Activated naive CD8-positive, alpha-beta T cell treated with anti-CD3 and anti-CD28 coated beads, Interleukin-2, amount 50 U/mL, for 24 hours (primary cell): Measurements from ENCODE around the gene MAPRE3.
A peak's percentile ranks its signal among the peaks of the same experiment; 100 is the strongest.
"Not testable (repeated sequence)": the region's sequence is repeated elsewhere in the genome, so short reads cannot be mapped to it uniquely, and the experiment has no call there.

ENCODE experiments used
- ATAC-seq: fragments of 150-1000 bp; cut with Tn5 transposase; one replicate; pipeline ENCODE4 v1.10.0; 2021
- DNase-seq: peaks from one replicate; pipeline ENCODE4 v3.0.0; 2021
- H3K27ac Mint-ChIP-seq: one replicate; pipeline ENCODE4 v1.8.0; 2021; ENCODE audit warnings: mild to moderate bottlenecking, mixed read lengths
- H3K27me3 Mint-ChIP-seq: one replicate; pipeline ENCODE4 v1.8.0; 2021; ENCODE audit warnings: mixed read lengths
- H3K36me3 Mint-ChIP-seq: one replicate; pipeline ENCODE4 v1.8.0; 2021; ENCODE audit warnings: low read depth, mixed read lengths
- H3K4me1 Mint-ChIP-seq: one replicate; pipeline ENCODE4 v1.8.0; 2021; ENCODE audit warnings: mixed read lengths
- H3K4me3 Mint-ChIP-seq: one replicate; pipeline ENCODE4 v1.8.0; 2021; ENCODE audit warnings: mild to moderate bottlenecking, moderate library complexity, mixed read lengths
- H3K9me3 Mint-ChIP-seq: one replicate; pipeline ENCODE4 v1.8.0; 2021; ENCODE audit warnings: mixed read lengths

MAPRE3 gene

DNA sequence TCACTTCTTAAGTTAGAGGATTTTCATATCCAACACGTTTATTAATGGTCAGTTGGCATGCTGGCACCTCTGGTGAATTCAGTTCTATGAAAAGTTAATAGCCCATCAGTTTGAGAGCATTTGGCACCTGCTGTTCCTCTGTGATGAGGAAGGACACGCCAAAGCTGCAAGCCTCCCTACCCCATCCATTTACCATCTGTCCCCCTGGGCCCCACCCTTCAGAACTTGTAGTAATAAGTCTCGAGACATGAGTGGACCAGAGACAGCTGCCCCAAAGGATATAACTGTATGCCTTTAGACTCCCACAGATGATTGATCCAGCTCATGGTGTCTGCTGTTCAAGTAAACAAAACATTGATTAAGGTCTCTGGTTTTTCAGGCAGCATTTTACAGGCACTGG, 94.7 kb downstream of the MAPRE3 start:
- Mint-ChIP-seq H3K36me3 (peaks cover 45% of the 10 kb centered on the region), H3K27me3 (no peaks in the 10 kb centered on the region), H3K9me3 (no peaks in the 10 kb centered on the region), H3K4me1 (peaks cover 17% of the 10 kb centered on the region), H3K27ac (no peak overlapping the region), H3K4me3 (no peak overlapping the region)
- no peak for ATAC-seq
- DNase-seq, result no peak

DNA sequence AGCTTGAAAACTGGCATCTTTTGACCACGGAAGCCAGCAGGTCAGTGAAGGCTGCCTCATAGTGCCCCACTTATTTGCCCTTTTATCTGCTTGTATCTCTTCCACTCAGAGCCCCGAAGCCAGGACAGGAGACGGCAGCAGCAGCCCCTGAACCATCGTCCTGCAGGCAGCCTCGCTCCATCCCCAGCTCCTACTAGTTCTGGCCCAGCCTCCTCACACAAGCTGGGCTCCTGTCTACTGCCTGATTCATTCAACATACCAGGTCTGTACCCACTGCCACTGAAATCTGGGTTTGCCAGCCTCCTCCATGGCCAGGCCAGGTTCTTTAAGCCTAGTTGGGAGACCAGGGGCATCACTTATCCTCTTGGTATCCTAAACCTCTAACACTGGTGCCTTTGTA, 96.9 kb downstream of the MAPRE3 start:
- Mint-ChIP-seq H3K36me3 (peaks cover 42% of the 10 kb centered on the region), H3K27ac (no peak overlapping the region), H3K4me3 (no peak overlapping the region), H3K27me3 (no peaks in the 10 kb centered on the region), H3K4me1 (peaks cover 32% of the 10 kb centered on the region), H3K9me3 (no peaks in the 10 kb centered on the region)
- no peak for ATAC-seq
- no peak for DNase-seq

DNA sequence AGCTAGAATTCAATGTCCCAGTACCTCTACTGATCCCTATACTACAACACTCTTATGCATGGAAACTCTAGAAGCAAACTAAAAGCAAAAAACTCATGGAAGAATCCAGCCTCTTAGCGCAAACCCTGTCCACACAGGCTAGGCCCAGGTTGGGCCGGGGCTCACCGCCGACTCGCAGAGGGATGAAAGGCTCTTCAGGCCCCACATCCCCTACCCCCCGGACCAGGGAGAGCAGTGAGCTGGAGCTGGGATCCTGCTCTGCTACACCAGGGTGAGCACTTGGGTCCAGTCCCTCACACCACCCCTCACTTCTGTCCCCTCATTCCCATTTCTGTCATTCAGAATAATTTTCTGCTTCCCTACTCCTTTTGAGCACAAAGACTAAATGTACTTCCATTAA, 99.0 kb downstream of the MAPRE3 start:
- ATAC-seq, result no peak
- Mint-ChIP-seq H3K27me3 (no peaks in the 10 kb centered on the region), H3K4me3 (peak overlapping the region; percentile 97), H3K4me1 (peaks cover 48% of the 10 kb centered on the region), H3K9me3 (no peaks in the 10 kb centered on the region), H3K36me3 (peaks cover 37% of the 10 kb centered on the region), H3K27ac (peak overlapping the region; percentile 92)
- no peak for DNase-seq

DNA sequence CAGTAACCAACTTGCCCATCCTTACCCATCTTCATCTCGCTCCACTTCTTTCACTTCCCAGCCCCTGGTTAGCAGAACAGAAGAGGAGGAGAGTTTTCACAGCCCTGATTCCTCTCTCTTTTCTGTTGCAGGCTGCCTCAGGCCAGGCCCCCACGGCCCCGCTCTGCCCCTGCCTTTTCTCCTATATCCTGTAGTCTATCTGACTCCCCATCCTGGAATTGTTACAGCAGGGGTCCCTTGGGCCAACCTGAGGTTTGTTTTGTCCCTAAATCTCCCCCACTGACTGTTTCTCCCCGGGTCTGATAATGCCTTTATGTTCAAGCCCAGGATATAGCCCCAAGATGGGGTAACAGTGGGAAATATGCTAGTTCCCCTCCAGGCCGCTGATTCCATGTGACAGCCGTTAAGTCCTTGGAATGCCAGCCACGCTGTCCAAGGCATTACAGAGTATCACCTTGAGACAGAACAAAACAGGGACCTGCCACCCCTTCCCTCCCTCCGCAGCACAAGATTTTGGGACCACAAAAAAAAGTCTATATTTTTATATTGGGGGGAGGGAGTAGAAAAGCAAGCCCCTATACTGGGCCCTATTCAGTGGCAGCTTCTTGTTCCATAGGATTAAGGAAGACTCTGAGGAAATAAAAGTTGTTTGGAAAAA, 99.7 kb downstream of the MAPRE3 start:
- Mint-ChIP-seq H3K4me1 (peaks cover 55% of the 10 kb centered on the region), H3K9me3 (no peaks in the 10 kb centered on the region), H3K27ac (peak overlapping the region; percentile 92), H3K4me3 (peak overlapping the region; percentile 97), H3K27me3 (no peaks in the 10 kb centered on the region), H3K36me3 (peaks cover 34% of the 10 kb centered on the region)
- ATAC-seq (no peak), DNase-seq (no peak)

DNA sequence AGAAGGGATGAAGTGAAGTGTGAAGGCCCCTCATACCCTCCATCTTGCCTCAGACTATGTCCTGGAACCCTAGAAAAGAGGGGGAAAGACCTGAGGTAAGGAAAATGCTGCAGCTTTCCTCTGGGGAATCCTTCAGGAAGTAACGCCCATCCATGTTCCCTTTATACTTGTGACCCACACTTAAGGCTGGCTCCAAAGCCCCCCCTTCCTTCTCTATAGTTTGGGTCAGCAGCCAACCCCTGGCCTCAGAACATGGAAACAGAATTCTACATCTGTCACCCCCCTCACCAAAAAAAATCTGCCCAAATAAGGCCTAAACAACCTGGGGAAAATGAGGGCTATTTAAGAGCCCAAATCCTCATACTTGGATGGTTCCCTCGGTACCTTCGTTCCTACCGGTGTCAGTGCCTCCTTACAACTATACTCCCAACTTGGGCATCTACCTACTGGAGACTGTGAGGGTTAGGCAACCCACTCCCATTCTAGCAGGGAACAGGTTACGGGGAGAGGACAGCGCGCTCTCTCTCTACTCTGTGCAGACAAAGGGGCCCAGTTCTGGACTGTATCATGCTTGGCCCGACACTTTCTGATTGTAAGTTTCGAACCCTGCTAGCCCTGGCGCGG, 100.3 kb downstream of the MAPRE3 start:
- ATAC-seq, result no peak
- no peak for DNase-seq
- H3K4me1 Mint-ChIP-seq, result peaks cover 61% of the 10 kb centered on the region
- H3K36me3 Mint-ChIP-seq, result peaks cover 30% of the 10 kb centered on the region
- peak overlapping the region; percentile 97 for H3K4me3 Mint-ChIP-seq
- no peaks in the 10 kb centered on the region for H3K27me3 Mint-ChIP-seq
- no peaks in the 10 kb centered on the region for H3K9me3 Mint-ChIP-seq
- H3K27ac Mint-ChIP-seq, result peak overlapping the region; percentile 92

DNA sequence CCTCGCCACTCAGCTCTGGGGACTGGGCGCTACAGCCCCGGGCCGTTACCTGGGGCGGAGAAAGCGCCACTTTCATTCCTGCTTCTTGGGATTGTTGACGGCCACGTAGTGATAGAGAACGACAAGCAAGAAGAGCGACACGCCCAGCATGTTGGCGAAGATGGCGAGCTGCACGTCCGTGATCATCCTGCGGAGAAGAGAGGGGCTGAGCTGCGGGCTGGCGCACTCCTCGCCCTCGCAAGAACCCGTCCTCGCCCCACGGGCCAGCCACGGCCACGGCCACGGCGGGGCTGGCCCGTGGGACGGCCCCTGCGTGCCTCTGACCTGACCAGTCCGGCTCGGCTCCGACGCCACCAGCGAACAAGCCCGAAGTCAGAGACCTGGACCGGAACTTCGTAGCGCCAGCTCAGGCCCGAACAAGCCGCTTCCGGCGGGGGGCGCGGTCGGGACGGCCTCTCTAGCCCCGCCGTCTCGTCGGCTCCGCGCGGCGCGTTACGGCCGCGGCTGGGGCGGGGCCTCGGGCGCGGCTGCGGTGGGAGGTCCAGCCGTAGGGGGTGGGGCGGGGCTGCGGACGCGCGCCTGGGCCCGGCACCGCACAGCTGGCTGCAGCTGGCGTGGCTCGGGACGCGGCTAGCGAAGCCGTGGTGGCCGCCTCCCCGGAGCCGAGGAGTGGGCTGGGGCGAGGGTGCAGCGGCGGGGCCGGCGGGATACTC, 101.0 kb downstream of the MAPRE3 start, which contains the start of gene OST4:
Gene OST4 (minus strand): TSS at position 378 of the 713 bp plus-strand sequence.
- H3K27me3 Mint-ChIP-seq, result no peaks in the 10 kb centered on the region
- peaks cover 67% of the 10 kb centered on the region for H3K4me1 Mint-ChIP-seq
- peak within 1 kb of the TSS; percentile 97 for H3K4me3 Mint-ChIP-seq
- DNase-seq (peak; percentile 92), ATAC-seq (peak; percentile 93)
- H3K27ac Mint-ChIP-seq, result peak within 1 kb of the TSS; percentile 92
- H3K36me3 Mint-ChIP-seq, result peaks cover 26% of the 10 kb centered on the region
- no peaks in the 10 kb centered on the region for H3K9me3 Mint-ChIP-seq

DNA sequence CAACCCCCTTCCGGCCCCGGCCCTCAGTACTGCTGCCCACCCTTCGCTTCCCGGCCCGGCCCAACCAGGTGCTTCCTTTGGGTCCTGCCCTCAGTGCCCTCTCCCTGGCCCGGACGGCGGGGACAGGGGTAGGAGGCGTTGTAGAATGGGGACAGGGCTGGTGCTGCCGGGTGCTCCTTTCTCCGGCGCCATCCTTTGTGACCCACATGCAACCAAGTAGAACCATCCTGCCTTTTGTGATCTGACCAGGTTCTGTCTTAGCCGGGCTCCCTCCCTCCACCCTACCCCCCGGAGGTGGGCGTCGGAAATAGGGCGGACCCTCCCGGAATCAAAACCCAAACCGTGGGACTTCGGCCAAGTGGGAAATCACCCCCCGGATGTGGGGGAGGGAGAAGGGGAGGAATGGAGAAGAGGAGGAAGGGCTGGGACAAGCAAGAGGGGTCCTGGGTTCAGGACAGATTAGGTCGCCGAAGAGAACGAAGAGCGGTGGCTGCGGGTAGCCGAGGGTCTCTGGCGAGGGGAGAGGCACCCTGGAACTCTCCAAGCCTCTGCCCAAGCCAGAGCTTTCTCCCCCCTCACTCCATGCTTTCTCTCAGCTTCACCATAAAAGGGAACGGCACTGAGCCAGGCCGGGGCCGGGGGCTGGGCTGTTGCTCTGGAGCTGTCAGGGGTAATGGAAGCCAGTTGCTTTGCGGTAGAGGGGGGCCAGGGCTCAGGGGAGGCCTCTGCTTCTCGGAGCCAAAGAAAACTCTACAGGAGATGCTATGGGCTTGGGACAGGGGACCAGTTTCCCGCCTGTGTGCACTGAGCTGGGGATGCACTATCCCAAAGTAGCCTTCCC, 101.8 kb downstream of the MAPRE3 start:
- no peaks in the 10 kb centered on the region for H3K9me3 Mint-ChIP-seq
- no peaks in the 10 kb centered on the region for H3K27me3 Mint-ChIP-seq
- peaks cover 67% of the 10 kb centered on the region for H3K4me1 Mint-ChIP-seq
- H3K4me3 Mint-ChIP-seq, result peak overlapping the region; percentile 82
- H3K27ac Mint-ChIP-seq, result peak overlapping the region; percentile 85
- ATAC-seq (peak; percentile 27), DNase-seq (peak; percentile 63)
- H3K36me3 Mint-ChIP-seq, result peaks cover 25% of the 10 kb centered on the region

DNA sequence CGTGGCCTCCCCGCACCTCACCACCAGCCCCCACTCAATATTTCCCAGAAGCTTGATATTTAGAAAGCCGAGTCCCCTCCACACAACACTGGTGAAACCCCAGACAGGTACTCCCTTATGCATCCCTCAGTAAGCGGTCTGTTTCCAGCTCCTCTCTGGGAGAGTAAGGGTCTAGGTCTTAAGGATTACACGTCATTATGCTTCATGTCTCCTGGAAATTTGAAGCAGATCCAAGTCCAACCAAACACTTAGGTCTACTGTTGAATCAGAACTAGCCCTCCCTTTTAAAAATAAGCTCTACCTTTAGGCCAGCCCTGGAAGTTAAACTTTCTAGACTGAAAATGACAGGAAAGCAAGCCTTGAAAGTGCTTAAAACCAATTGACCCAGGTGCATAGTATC, 102.5 kb downstream of the MAPRE3 start:
- peak overlapping the region; percentile 82 for H3K4me3 Mint-ChIP-seq
- no peaks in the 10 kb centered on the region for H3K27me3 Mint-ChIP-seq
- no peaks in the 10 kb centered on the region for H3K9me3 Mint-ChIP-seq
- peaks cover 20% of the 10 kb centered on the region for H3K36me3 Mint-ChIP-seq
- ATAC-seq (no peak), DNase-seq (no peak)
- H3K4me1 Mint-ChIP-seq, result peaks cover 69% of the 10 kb centered on the region
- H3K27ac Mint-ChIP-seq, result peak overlapping the region; percentile 85

DNA sequence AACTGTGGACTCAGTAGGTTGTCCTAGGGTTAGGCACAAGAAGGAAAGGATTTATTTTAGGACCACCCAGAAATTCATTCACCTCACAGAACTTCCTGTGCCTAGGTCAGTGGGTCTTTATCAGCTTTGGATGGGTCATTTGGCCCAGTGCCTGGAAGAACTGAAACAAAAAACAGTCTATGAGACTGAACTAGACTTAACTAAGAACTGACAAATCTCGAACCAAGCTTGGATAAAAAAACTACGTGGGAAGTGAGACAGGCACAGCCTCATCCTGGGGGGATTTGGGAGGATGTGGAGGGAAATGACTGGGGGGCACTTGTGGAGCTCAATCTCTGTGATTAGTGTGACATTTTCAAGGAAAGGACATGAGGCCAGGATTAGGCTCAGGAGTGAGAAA, 103.3 kb downstream of the MAPRE3 start:
- H3K36me3 Mint-ChIP-seq, result peaks cover 13% of the 10 kb centered on the region
- DNase-seq (no peak), ATAC-seq (no peak)
- peak overlapping the region; percentile 41 for H3K27ac Mint-ChIP-seq
- H3K27me3 Mint-ChIP-seq, result no peaks in the 10 kb centered on the region
- H3K4me3 Mint-ChIP-seq, result no peak overlapping the region
- H3K4me1 Mint-ChIP-seq, result peaks cover 68% of the 10 kb centered on the region
- no peaks in the 10 kb centered on the region for H3K9me3 Mint-ChIP-seq

DNA sequence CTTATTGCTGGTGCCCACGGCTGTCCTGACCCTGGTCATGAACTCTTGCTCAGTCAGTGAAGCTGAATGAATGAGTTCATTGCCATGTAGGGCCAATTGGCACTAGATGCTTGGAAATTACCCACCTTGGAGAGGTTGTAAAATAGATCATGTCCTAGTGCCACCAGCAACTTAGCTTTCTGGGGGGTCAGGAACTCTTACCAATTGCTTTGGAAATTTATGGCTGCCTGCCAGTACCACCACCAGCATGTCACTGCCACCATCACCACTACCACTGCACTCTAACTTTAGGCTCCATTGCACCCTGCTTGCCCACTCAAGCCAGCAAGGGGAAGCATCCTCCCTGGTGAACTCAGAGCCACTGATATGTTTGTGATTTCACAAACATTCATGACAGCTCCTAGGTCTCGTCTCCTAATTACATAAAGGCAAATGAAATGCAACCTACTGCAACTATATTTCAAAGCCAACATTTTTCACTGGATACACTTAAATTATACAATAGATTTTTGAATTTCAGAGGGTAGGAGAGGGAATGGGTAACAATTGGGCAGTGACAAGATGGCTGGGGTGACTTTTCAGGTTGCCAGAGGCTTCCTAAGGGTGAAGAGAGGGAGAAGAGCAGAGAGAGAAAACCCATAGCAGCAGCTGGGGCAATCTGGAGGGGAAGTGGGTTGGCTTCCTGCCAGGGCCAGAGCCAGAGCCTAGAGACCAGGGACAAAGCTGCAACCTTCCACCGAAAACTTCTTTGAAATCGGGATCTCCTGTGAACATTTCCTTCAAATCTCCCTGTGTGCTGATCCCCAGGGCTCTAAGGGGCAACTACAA, 104.5 kb downstream of the MAPRE3 start:
- peaks cover 57% of the 10 kb centered on the region for H3K4me1 Mint-ChIP-seq
- H3K27ac Mint-ChIP-seq, result peak overlapping the region; percentile 30

DNA sequence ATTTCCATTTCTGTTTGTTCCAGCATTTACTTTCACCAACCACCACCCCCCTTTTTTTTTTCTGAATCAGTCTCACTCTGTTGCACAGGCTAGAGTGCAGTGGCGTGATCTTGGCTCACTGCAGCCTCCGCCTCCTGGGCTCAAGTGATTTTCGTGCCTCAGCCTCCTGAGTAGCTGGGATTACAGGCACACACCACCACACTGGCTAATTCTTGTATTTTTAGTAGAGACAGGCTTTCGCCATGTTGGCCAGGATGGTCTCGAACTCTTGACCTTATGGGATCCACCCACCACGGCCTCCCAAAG, 105.1 kb downstream of the MAPRE3 start:
- peak overlapping the region; percentile 30 for H3K27ac Mint-ChIP-seq
- not testable (repeated sequence) for H3K36me3 Mint-ChIP-seq, H3K27me3 Mint-ChIP-seq, ATAC-seq, DNase-seq, H3K9me3 Mint-ChIP-seq
- H3K4me3 Mint-ChIP-seq, result peak overlapping the region; percentile 36
- peaks cover 57% of the 10 kb centered on the region for H3K4me1 Mint-ChIP-seq

More for the DNA sequence above, 104.5 kb downstream of the MAPRE3 start:
- Mint-ChIP-seq H3K36me3 (peaks cover 2% of the 10 kb centered on the region), H3K27me3 (no peaks in the 10 kb centered on the region), H3K9me3 (no peaks in the 10 kb centered on the region), H3K4me3 (peak overlapping the region; percentile 36)
- ATAC-seq (no peak), DNase-seq (peak; percentile 33)

DNA sequence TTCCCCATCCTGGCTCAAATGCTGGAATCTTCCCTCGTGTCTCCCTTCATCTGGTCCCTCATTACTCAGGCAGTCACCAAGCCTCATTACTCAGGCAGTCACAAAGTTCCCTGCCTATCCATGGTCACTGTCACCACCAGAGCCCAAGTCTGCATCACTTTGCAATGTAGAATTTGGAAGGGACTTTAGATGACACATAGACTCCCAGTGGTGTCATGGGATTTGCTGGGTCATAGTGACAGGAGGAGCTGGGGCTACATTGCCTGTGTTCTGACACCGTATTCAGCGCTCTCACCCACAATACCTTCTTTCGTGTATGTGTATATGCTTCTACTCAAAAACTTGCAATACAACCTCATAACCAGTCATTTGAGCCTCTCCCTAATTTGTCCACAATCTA, 105.9 kb downstream of the MAPRE3 start:
- DNase-seq, result no peak
- Mint-ChIP-seq H3K9me3 (no peaks in the 10 kb centered on the region), H3K27ac (peak overlapping the region; percentile 28), H3K4me3 (no peak overlapping the region), H3K4me1 (peaks cover 58% of the 10 kb centered on the region), H3K27me3 (no peaks in the 10 kb centered on the region), H3K36me3 (no peaks in the 10 kb centered on the region)
- ATAC-seq, result no peak
